Activated T-cell treated with anti-CD3 and anti-CD28 coated beads, Interleukin-2, amount 50 U/mL, for 48 hours (primary cell): Measurements from ENCODE around the gene CLINT1.
"Not testable (repeated sequence)": the region's sequence is repeated elsewhere in the genome, so short reads cannot be mapped to it uniquely, and the experiment has no call there.

ENCODE experiments used
- DNase-seq, 2 experiments: peaks; one replicate each; pipeline ENCODE4 v3.0.0-alpha.2; 2020

The CLINT1 gene

GRCh38 chr5:157862183-157862851, 3.4 kb upstream of the CLINT1 start:
- DNase-seq = no peak

DNA sequence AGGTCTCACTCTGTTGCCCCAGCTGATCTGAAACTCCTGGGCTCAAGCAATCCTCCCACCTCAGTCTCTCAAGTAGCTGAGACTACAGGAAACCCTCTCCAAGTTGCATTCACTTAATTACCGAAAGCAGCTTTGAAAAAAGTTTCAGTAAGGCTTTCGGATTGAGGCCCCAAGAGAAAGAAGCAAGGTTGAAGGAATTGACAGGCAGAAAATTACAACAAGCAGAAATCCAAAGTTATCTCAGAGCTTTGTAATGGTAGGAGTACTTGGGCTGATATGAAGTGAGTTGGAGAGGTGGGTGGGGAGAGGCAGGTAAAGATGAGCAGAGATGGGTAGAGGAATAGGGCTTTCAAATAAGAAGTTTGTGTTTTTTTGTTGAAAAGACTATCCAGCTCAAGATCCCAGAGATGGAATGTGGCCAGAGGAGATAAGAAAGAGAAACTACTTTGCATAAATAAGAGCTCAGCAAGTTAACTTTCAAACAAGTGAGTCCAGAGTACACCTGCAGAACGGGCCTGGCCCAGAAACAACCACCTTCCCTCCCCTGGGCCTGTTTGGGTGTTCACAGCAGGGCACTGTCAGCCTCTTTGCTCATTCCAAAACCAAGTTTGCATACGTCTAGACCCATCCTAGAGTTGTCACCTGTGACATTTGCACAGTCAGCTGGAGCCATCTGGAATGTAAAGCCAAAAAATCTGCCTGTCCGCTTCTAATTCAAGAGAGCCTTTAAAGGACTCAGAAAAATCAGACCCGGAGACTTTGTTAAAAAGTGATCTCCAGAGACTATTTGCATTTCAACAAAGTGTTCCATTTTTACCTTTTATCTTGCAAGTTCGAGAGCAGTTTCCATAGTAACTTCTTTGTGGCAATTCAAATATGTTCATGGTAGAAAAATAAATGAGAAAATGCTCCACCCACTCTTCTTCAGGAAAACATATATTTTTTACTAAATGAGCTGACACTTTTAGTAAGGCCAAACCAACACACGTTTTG, 2.2 kb upstream of the CLINT1 start:
- DNase-seq = peak; percentile 41 to 44

GRCh38 chr5:157859227-157859575, 256 bp upstream of the CLINT1 start:
- no peak for DNase-seq

GRCh38 chr5:157857816-157858526, 974 bp downstream of the CLINT1 start:
- no peak for DNase-seq

DNA sequence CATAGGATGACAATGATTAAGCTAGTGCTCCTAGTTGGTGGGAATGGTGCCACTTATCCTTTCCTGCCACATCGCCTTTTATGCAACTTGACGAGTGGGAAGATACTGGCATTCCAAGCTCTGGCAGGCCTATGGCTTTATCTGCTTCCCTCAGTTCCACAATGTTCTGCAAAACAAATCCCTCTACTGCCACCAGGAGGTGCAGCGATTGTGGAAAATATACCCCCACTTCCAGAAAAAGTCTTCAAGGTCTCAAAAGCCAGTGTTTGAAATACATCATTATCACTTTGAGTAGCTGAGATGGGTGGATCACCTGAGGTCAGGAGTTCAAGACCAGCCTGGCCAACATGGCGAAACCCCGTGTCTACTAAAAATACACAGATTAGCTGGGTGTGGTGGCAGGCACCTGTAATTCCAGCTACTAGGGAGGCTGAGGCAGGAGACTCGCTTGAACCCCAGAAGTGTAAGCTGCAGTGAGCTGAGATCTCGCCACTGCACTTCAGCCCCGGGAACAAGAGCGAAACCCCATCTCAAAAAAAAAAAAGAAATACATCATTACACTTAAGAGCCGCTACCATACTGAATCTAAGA, 3.4 kb downstream of the CLINT1 start:
- DNase-seq = peak in 1 of 2 experiments; percentile 38

DNA sequence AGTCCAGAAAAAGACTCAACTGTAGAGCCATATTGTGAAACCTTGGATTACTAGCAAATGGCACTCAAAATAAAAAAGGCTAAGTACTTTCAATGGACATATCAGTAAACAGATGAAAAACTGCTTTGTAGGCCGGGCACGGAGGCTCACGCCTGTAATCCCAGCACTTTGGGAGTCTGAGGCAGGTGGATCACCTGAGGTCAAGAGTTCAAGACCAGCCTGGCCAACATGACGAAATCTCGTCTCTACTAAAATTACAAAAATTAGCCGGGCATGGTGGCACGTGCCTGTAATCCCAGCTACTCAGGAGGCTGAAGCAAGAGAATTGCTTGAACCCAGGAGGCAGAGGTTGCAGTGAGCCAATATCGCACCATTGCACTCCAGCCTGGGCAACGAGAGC, 5.6 kb downstream of the CLINT1 start:
- not testable (repeated sequence) for DNase-seq

- no peak for DNase-seq
Measured at GRCh38 chr5:157845914-157846598, 12.9 kb downstream of the CLINT1 start.

GRCh38 chr5:157842787-157843186, 16.2 kb downstream of the CLINT1 start:
- DNase-seq = no peak

DNA sequence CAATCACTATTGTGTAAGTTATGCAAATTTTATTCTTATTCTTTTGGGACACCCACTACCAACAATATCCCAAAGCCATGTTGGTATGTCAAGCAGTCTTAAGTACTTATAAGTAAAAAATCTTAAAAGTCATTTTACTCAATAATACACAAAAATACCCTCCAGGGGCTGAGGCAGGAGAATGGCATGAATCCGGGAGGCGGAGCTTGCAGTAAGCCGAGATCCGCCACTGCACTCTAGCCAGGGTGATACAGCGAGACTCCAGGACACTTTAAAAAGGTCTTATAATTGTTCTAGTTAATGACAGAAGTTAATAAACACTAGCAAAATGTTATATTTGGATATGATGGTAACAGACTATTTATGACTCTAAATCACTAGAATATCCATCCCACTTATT, 16.8 kb downstream of the CLINT1 start:
- DNase-seq = no peak

GRCh38 chr5:157839157-157839795, 19.7 kb downstream of the CLINT1 start:
- no peak for DNase-seq

GRCh38 chr5:157836121-157836753, 22.7 kb downstream of the CLINT1 start:
- DNase-seq = no peak

DNA sequence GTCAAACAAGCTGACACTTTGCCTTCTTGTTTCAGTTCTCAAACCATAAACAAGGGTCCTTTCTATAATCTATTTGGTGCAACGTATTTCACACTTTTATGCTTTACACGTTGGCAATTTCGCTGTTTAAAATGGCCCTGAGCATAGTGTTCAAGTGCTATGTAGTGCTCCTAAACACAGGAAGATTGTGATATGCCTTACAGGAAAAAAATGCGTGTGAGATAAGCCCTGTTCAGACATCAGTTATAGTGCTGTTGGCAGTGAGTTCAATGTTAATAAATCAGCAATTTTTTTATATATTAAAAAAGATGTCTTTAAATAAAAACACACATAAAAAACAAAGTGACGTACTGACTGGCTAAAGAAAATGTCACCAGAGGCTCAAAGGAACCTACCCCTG, 23.9 kb downstream of the CLINT1 start:
- DNase-seq = no peak

- no peak for DNase-seq
Measured at GRCh38 chr5:157828944-157829639, 29.9 kb downstream of the CLINT1 start.

- DNase-seq = no peak
Measured at GRCh38 chr5:157828105-157828943, 30.6 kb downstream of the CLINT1 start.

DNA sequence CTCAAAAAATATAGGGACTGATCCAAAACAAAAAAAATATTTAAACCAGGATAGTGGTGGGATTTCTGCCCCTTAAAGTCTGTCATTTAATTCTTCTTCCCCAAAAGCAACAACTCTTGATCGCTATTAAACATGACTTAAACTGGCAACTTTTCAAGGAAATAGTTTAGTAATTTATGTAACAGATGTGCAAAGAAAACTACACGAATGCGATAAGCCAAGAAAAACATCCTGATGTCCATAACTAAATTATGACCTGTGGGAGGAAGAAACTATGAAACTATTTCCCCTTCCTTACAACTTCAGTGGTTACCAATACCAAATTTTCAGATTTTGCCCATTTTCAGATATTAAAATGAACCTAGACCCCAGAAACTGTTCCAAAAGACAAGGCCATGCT, 31.5 kb downstream of the CLINT1 start:
- DNase-seq = no peak

GRCh38 chr5:157823655-157824054, 35.3 kb downstream of the CLINT1 start:
- no peak for DNase-seq

DNA sequence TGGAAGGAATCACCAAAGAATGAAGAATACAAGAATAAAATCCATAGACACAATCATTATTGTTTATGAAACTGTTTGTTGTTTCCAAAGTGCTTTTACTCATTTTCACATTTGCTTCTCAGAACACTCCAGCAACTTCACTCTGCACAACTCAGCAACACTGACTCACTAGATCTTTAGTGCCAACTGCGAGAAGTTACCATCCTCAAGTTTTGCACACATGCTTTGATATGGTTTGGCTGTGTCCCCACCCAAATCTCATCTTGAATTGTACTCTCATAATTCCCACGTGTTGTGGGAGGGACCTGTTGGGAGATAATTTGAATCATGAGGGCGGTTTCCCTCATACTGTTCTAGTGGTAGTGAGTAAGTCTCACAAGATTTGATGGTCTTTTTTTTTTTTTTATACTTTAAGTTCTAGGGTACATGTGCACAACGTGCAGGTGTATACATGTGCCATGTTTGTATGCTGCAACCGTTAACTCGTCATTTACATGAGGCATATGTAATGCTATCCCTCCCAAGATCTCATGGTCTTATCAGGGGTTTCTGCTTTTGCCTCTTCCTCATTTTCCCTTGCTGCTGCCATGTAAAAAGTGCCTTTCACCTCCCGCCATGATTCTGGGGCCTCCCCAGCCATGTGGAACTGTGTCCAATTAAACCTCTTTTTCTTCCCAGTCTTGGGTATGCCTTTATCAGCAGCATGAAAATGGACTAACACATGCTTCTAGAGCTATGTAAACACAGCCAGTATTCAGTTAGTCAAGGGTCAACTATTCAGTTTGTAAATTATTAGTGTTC, 36.9 kb downstream of the CLINT1 start:
- DNase-seq = no peak

GRCh38 chr5:157821405-157821804, 37.5 kb downstream of the CLINT1 start:
- no peak for DNase-seq
